ENCODE data around the gene IP6K1. TPM values are rescaled to one million over a fixed set of nuclear protein-coding genes. Genes with fewer than 3 reads are reported as not detected.
A peak's percentile ranks its signal among the peaks of the same experiment; 100 is the strongest.

IP6K1 gene
- total RNA-seq, 1 donor from 2014 or later: 56.4 TPM

DNA sequence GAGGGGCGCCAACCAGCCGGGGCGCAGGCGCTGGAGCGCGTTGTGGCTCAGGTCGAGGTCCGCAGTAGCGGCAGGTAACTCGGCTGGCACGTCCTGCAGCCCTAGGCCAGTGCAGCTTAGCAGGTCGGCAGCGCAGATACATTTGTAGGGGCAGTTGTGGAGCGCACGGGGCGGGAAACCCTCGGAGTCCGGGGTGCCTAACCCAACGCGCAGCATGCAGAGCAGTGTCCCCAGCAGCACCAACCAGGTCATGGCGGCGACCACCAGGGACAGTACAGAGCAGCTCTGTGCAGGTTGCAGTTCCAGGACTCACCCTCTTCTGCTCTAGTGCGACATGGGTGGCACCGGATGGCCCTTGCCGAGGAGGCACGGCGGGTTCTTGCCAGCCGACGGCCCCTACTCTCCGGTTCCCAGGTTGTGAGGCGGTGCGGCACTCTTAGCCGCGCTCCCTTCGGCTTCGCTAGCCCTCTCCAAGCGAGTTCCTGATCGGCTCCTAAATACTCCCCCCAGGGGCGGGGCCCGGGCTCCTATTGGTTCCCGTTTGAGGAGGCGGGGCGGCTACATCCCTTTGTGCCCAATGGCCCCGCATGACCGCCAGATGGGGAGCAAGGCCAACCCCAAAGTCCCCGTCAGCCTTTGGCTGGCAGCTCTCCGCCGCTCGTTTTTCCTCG is 67.0 kb downstream of the IP6K1 start, which contains the start of gene AMIGO3:
TSS of gene AMIGO3 (minus strand) at position 471 of the 671 bp plus-strand sequence. CDS start at position 252, 219 bp downstream.
- Mint-ChIP-seq H3K36me3 (ENCODE audit: low read depth, unreplicated experiment) (peaks cover 4% of the 10 kb centered on the region), H3K4me1 (ENCODE audit: unreplicated experiment) (peaks cover 14% of the 10 kb centered on the region), H3K9me3 (ENCODE audit: unreplicated experiment) (no peaks in the 10 kb centered on the region), H3K27ac (ENCODE audit: unreplicated experiment) (peak within 1 kb of the TSS; percentile 31), H3K27me3 (ENCODE audit: unreplicated experiment) (peaks cover 23% of the 10 kb centered on the region), H3K4me3 (ENCODE audit: unreplicated experiment) (peak within 1 kb of the TSS; percentile 80)
- TF ChIP-seq, protein P1, sequence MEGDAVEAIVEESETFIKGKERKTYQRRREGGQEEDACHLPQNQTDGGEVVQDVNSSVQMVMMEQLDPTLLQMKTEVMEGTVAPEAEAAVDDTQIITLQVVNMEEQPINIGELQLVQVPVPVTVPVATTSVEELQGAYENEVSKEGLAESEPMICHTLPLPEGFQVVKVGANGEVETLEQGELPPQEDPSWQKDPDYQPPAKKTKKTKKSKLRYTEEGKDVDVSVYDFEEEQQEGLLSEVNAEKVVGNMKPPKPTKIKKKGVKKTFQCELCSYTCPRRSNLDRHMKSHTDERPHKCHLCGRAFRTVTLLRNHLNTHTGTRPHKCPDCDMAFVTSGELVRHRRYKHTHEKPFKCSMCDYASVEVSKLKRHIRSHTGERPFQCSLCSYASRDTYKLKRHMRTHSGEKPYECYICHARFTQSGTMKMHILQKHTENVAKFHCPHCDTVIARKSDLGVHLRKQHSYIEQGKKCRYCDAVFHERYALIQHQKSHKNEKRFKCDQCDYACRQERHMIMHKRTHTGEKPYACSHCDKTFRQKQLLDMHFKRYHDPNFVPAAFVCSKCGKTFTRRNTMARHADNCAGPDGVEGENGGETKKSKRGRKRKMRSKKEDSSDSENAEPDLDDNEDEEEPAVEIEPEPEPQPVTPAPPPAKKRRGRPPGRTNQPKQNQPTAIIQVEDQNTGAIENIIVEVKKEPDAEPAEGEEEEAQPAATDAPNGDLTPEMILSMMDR (IDR thresholded peaks at IDR 0.05; ENCODE audit: unreplicated experiment): peak; percentile 59
- peak; percentile 91 for DNase-seq (ENCODE audit: low spot score)

DNA sequence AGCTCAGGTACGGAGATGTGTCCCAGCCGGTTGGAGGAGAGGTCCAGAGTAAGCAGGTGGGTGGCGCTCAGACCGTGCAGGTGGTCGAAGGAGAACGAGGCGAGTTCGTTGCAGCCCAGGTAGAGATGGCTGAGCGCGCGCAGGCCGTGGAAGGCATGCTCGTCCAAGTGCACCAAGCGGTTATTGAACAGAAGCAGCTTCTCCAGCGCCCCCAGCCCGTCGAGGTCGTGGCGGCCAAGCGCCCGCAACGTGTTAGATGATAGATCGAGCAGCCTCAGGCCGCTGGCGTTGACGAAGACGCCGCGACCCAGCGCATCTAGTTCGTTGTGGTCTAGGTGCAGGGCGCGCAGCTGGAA is 67.5 kb downstream of the IP6K1 start:
- peaks cover 21% of the 10 kb centered on the region for H3K27me3 Mint-ChIP-seq (ENCODE audit: unreplicated experiment)
- TF ChIP-seq, protein P1 (IDR thresholded peaks at IDR 0.05; ENCODE audit: unreplicated experiment): no peak
- DNase-seq (ENCODE audit: low spot score): peak; percentile 35
- peak overlapping the region; percentile 31 for H3K27ac Mint-ChIP-seq (ENCODE audit: unreplicated experiment)
- no peaks in the 10 kb centered on the region for H3K9me3 Mint-ChIP-seq (ENCODE audit: unreplicated experiment)
- H3K4me3 Mint-ChIP-seq (ENCODE audit: unreplicated experiment): peak overlapping the region; percentile 80
- H3K4me1 Mint-ChIP-seq (ENCODE audit: unreplicated experiment): peaks cover 14% of the 10 kb centered on the region
- peaks cover 4% of the 10 kb centered on the region for H3K36me3 Mint-ChIP-seq (ENCODE audit: low read depth, unreplicated experiment)

DNA sequence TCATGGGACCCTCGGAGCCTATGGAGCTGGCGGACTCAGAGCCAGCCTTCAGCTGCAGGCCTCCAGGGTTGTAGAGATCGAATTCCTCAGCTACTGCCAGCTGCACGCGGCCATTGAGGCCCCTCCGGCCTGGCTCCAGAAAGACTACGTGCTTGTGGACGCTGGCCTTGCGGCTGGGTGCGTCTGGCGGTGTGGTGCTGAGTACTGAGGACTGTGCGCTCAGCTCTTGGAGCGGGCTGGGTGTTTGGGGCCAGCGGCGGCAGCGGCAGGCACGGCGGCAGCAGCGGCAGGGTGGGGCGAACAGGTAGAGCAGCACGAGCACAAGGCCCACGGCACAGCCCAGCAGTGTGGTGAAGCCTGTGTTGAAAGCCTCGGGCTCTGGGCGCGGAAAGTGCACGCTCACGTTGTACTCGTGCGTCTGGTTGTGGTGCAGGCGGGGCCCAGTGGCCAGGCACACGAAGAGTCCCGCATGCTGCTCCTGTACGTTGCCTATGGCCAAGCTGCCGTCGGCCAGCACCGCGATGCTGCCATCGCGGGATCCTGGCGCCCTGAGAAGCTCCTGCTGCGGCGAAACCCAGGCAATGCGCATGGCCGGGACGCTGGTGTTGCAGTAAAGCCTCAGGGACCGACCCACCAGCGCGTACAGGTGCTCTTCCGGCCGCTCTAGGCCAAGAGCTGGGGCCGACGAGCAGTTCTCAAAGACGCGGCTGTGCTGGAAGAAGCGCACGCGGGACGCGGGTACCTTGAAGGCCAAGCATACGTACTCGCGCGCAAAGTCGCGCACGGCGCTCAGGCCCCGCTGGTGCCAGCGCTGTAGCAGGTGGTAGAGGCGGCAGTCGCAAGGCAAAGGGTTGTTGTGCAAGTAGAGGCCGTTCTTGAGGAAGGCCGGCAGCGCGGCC is 68.1 kb downstream of the IP6K1 start:
- Mint-ChIP-seq H3K36me3 (ENCODE audit: low read depth, unreplicated experiment) (peaks cover 4% of the 10 kb centered on the region), H3K4me3 (ENCODE audit: unreplicated experiment) (peak overlapping the region; percentile 80), H3K9me3 (ENCODE audit: unreplicated experiment) (no peaks in the 10 kb centered on the region), H3K27me3 (ENCODE audit: unreplicated experiment) (peaks cover 19% of the 10 kb centered on the region), H3K4me1 (ENCODE audit: unreplicated experiment) (peaks cover 14% of the 10 kb centered on the region), H3K27ac (ENCODE audit: unreplicated experiment) (peak overlapping the region; percentile 31)
- no peak for DNase-seq (ENCODE audit: low spot score)
- TF ChIP-seq, protein P1 (IDR thresholded peaks at IDR 0.05; ENCODE audit: unreplicated experiment): no peak

DNA sequence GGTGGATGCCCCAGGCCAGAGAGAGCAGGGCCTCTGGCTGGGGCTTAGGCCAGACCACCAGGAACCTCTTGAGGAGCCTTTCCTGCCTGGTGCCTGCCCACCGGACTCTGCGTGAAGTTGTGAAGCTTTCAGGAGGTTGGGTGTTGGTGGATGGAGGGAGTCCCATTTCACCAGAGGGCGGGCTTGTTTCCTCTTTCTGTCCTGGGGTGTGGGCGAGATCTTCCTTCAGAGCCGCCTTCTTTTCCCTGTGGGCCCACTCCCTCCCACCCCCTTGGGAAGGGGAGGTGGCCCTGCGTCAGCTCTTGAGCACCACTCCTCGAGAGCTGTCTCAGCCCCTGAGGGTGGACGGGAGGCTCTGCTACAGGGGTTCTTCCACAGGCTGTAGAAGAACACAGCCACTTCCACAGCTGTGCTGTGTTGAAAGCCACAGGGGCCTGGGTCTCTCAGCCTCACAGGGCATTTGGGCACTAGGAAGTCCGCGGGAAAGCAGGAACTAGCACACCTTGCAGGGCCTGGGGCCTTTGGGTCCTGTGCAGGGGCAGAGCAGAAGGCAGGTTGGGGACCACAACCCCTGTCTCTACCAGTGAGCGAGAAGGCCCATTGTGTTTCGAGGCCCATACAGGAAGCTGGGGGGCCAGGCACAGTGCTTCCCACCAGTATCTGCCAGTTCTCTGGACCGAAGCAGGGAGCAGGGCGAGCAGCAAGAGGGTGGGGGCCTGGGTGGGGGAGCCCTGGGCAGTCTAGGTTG is 69.0 kb downstream of the IP6K1 start:
- peaks cover 10% of the 10 kb centered on the region for H3K4me1 Mint-ChIP-seq (ENCODE audit: unreplicated experiment)
- H3K4me3 Mint-ChIP-seq (ENCODE audit: unreplicated experiment): no peak overlapping the region
- H3K36me3 Mint-ChIP-seq (ENCODE audit: low read depth, unreplicated experiment): peaks cover under 1% of the 10 kb centered on the region
- TF ChIP-seq, protein P1 (IDR thresholded peaks at IDR 0.05; ENCODE audit: unreplicated experiment): no peak
- no peaks in the 10 kb centered on the region for H3K9me3 Mint-ChIP-seq (ENCODE audit: unreplicated experiment)
- peaks cover 14% of the 10 kb centered on the region for H3K27me3 Mint-ChIP-seq (ENCODE audit: unreplicated experiment)
- no peak for DNase-seq (ENCODE audit: low spot score)
- no peak overlapping the region for H3K27ac Mint-ChIP-seq (ENCODE audit: unreplicated experiment)
